ENCODE results near the gene EGFLAM.

DNA sequence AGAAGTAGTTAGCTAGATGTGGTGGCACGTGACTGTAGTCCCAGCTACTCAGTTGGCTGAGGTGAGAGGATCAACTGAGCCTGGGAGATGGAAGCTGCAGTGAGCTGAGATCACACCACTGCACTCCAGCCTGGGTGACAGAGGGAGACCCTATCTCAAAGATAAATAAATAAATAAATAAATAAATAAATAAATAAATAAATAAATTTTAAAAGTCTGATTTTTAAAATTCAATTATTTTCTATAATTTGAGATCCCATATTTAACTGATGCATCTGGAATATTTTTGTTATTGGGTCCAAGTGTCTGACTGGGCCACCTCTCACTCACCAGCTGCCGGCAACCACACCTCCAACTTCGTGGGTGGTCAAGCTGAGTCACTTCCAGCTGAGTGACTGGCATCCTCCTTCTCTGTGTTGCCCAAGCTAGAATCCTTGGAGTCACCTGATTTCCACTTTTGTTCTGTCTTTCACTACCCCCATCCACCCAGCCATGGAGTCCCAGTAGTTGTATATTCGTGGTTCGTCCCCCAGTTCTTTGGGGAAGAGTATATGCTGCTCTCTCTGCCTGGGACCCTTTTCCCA is 70.9 kb downstream of the EGFLAM start:
- TF ChIP-seq, protein P1, sequence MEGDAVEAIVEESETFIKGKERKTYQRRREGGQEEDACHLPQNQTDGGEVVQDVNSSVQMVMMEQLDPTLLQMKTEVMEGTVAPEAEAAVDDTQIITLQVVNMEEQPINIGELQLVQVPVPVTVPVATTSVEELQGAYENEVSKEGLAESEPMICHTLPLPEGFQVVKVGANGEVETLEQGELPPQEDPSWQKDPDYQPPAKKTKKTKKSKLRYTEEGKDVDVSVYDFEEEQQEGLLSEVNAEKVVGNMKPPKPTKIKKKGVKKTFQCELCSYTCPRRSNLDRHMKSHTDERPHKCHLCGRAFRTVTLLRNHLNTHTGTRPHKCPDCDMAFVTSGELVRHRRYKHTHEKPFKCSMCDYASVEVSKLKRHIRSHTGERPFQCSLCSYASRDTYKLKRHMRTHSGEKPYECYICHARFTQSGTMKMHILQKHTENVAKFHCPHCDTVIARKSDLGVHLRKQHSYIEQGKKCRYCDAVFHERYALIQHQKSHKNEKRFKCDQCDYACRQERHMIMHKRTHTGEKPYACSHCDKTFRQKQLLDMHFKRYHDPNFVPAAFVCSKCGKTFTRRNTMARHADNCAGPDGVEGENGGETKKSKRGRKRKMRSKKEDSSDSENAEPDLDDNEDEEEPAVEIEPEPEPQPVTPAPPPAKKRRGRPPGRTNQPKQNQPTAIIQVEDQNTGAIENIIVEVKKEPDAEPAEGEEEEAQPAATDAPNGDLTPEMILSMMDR (IDR thresholded peaks at IDR 0.05; ENCODE audit: insufficient read depth, low read length, poor library complexity, severe bottlenecking), result no peak
- no peak for TF ChIP-seq EZH2phosphoT487 (conservative IDR thresholded peaks at IDR 0.05; ENCODE audit: low read length)
